Measurements from ENCODE around the gene WARS2. TPM values are rescaled to one million over a fixed set of nuclear protein-coding genes. Genes with fewer than 3 reads are reported as not detected.
A peak's percentile ranks its signal among the peaks of the same experiment; 100 is the strongest.

Gene WARS2
- total and polyA plus RNA-seq, 2 of the 8 experiments (the other 6 are each of a cell fraction or from before 2014, with no cell fraction given), result 4.3 to 12.9 TPM

DNA sequence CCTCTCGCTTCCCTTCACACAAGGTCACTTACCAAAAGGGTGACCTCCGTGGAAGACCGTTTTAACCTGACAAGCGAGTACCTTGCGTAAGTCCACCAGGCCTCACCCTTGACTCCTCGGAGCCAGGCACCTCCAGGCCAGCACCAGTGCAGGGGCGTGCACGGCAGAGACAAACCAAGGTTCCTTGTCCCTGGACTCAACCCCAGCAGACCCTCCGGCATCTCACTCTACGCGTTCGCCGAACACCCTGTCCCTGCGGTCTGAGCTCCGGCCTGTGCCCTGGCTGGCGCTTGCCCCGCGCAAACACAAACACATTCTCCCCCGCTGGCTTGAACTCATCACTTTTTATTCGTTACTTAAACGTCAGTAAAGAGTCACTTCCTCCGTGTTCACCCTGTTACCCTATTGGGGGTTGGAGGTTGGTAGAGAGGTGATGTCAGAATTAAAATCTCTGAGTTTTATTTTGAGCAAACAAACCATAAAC lies 156.9 kb downstream of the WARS2 start (continued):
- TF ChIP-seq TEAD4 (IDR thresholded peaks at IDR 0.05; ENCODE audit: low read depth, low read length), result no peak
- TF ChIP-seq RAD21 (IDR thresholded peaks at IDR 0.05 in 1 of 2, conservative IDR thresholded peaks at IDR 0.05 in 1 of 2; ENCODE audit: low read depth in 2 of 2, low read length in 2 of 2), result no peak
- TF ChIP-seq NANOG (IDR thresholded peaks at IDR 0.05; ENCODE audit: insufficient read depth, low read depth, low read length, poor library complexity, severe bottlenecking), result no peak
- no peak for TF ChIP-seq MAFK (IDR thresholded peaks at IDR 0.05; ENCODE audit: low read depth, low read length)
- TF ChIP-seq EGR1 (IDR thresholded peaks at IDR 0.05; ENCODE audit: borderline replicate concordance, low read depth, low read length), result no peak
- no peak for TF ChIP-seq CTBP2 (IDR thresholded peaks at IDR 0.05; ENCODE audit: borderline replicate concordance, insufficient read depth, insufficient read length, low read length)
- no peak for TF ChIP-seq BCL11A (IDR thresholded peaks at IDR 0.05; ENCODE audit: low read depth in 2 of 2, low read length in 2 of 2)
- peak; percentile 86; the same call in 1 of the 2 replicates for TF ChIP-seq CBX8 (IDR thresholded peaks at IDR 0.05; ENCODE audit: borderline replicate concordance, low read depth, low read length)
- TF ChIP-seq TAF7 (optimal IDR thresholded peaks at IDR 0.05; ENCODE audit: borderline replicate concordance, low read depth, low read length), result no peak
- TF ChIP-seq EZH2 (IDR thresholded peaks at IDR 0.05; ENCODE audit: low read depth, low read length, severe bottlenecking), result peak; percentile 98
- TF ChIP-seq SP1 (IDR thresholded peaks at IDR 0.05; ENCODE audit: low read depth, low read length), result no peak

Data from H1 (cell line).